Glomerular visceral epithelial cell (primary cell): ENCODE data around the gene EFR3B.
"Not testable (repeated sequence)": the region's sequence is repeated elsewhere in the genome, so short reads cannot be mapped to it uniquely, and the experiment has no call there.

ENCODE experiments used
- DNase-seq: peaks from one replicate; pipeline ENCODE4 v3.0.0-alpha.2; 2016; ENCODE audit errors: extremely low spot score

EFR3B gene

DNA sequence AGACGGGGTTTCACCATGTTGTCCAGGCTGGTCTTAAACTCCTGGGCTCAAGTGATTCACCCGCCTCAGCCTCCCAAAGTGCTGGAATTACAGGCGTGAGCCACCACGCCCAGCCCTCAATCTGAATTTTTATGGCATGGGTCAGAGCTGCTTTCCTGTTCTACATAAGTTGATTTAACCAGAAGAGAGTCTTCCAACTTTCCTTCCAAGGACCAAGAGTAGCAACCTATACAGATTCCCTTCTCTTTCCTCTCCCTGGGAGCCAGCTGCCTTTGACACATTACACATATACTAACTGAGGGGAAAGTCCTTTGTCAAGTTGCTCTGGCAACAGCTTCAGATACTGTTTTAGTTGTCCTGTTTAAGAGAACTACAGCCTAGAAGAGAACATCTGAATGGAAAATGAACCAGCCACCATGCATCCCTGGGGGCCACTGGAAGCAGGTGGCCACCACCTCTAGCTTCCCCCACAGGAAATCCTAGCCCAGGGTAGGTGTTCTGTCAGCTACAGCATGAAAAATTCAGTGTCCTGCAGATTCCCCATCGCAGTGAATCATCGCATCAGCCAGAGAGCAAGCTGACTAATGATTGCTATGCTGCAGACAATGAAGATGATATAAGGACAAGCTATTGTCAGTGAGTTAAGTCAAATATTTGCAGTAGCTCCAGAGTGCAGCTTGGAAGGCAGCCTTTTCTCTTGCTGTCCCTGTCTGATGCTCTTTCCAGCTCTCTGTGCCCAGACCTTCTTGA is 63.6 kb downstream of the EFR3B start:
- peak; percentile 28 for DNase-seq

DNA sequence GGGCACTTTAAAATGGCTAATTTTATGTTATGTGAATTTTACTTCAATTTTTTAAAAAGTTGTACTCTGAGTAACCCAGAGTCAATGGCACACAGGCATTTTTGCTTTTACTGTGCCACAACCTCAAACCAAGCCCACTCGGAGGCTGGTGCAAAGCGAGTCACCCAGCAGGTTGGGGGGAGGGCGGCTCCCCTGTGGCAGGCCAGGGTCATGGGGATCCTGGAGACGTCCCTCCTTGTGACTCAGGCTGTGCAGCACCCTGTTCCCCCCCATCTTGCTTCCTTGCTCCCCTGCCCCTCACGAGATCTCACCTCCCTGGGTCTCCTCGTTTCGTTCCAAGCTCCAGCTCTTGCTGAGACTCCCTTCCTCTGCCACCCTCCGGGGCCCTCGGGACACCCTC is 67.9 kb downstream of the EFR3B start:
- DNase-seq = no peak

DNA sequence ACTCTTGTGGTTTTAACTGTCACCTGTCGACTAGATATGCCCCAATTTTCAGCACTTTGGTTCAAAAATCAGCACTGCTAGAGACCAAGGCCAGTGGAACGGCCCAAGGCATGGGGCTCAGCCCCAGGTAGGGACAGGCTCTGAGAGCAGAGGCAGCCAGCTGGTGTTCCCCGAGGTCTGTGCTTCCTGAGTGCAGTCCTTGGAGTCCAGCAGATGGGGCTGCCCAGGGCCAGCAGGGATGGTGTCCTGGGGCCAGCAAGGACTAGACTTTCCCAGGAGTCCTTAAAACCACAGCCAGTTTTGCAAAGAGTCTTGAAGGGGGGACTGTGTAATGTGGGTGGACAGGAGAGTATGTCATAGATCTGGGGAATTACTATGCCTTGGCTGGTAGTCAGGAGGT is 70.2 kb downstream of the EFR3B start:
- DNase-seq = no peak

DNA sequence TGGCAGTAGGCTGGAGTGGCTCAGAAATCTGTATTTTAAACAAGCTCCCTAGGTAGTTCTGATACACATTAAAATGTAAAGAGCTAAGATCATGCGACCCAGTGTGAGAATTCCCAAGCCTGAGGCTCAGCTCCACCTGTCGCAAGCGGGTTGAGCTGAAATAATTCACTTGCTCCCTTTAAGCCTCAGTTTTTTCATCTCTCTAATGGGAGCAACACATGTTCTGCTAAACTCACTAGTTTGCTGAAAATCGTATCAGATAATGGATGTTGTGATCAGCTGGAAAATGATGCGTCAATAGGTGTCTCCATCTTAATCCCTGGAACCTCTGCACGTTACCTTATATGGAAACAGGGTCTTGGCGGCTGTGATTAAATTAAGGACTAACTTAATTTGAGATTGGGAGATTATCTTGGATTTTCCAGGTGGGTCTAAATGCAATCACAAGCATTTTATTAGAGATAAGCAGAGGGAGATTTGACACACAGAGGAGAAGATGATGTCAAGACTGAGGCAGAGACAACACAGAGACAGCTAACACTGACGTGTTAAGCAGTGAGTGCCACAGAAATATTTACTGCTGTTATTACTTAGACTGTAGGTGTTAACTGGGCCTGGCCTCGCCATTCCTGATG is 73.5 kb downstream of the EFR3B start:
- DNase-seq = no peak

DNA sequence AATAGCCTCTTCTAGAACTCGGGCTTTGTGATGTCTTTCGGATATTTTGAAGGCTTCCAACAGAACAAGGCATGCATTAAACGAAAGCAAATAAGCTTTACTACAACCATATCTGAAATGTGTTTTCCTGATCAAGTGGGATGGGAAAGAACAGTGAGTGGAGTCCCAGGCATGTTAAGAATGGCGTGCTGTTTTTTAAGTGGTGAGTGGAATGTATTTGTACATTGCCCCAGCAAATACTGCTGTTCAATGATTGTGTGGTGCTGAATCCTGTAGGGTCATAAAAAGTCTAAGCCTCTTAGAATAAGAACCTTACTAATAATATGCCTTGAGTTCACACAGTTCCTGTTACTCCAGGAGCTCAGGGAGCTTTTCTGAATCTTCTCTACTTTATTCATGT is 74.0 kb downstream of the EFR3B start:
- DNase-seq = no peak

DNA sequence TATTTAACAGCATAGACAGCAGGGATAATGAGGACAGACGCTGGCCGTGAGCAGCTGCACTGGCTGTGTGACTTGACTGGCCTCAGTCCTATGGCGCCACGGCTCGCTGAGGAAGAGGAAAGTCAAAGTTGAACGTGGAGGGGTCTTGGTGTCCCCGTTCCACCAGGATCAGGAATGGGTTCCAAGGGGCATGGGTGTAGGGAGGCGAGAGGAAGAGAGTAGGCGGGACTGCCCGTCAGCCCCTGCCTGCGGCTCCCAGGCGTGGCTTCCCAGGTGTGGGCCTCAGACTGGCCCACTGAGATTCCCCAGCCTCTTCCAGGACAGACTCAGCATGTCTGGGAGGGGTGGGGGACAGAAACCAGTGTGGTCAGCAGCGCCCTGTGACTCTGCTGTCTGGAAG is 75.1 kb downstream of the EFR3B start:
- DNase-seq = no peak

DNA sequence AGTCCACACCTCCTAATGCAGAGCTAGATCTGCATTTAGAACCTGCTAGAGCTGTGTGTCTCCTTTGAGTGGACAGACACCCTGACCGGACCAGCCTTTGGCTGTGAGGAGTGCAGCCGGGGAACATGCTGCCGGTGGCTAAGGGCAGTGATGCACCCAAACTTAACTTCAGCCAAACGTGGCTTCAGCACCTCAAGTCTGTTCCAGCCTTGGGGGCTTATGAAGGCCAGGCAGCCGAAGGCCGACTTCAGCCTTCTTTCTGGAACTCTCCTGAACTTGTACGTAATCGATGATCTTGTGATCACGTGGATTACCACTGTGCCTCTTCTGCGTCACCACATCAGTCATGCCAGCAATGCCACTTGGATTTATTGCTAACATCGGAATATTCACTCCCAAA is 77.4 kb downstream of the EFR3B start:
- DNase-seq = no peak

DNA sequence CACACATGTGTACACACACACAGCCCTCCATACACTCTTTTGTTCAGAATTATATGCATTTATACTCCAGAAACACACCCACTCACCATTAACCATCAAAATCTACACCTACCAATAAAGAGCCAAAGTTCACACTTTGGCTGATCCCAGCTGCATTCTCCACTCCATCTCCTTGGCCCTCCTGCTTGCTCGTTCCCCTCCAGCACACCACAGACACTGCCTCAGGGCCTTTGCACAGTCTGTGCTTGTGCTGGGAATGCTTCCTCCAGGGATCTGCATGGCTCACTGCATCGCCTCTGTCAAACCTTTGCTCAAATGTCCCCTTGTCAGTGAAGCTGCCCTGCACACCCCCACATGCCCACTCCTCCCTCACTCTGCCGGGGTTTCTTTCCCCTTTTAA is 80.5 kb downstream of the EFR3B start:
- no peak for DNase-seq

DNA sequence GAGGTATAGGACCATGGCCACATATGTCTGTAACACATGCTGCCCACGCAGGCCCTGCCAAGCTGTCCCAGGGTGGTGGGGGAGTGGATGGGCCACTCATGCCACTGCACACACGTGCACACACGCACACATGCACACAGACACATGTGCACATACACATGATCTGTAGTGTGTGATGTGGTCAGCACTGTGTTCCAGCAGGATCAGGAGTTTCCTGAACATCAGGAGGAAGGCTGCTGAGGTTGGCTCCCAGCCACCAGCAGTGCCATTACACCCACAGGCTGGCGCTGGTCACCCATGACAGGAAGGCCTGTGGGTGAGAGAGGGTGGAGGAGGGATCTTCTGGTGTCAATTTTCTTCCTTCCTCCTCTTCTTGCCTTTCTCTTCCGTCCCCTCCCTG is 81.8 kb downstream of the EFR3B start:
- no peak for DNase-seq

DNA sequence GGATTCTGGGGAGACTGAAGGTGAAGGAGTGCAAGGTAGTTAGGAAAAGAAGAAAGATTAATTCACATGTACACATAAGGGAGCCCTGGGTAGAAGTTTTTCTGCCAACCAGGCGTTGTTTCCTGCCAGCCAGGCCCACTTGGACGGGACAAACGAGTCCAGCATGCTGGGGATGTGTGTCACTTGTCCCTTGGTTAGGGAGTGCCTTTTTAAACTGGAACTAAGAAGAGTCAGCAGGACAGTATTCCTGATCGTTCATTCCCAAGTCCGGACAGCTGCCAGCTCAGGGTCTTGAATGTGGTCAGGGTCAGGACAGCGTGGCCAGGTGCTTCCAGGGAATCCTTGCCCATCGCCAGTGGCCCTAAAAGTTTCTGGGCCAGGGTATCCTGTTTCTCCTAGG is 83.3 kb downstream of the EFR3B start:
- DNase-seq = no peak

DNA sequence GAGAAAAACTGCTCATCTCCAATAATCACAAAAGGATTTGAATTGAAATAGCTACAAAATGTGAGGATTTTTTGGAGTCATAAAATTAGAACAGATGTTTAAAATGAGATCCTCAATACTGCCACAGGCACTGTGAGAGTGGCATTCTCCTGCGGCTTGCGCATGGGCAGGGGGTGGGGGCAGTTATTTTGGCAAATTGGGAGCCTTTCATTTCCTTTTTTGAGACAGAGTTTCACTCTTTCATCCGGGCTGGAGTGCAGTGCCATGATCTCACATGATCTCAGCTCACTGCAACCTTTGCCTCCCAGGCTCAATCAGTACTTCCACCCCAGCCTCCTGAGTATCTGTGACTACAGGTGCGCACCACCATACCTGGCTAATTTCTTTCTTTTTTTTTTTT is 84.1 kb downstream of the EFR3B start:
- no peak for DNase-seq

DNA sequence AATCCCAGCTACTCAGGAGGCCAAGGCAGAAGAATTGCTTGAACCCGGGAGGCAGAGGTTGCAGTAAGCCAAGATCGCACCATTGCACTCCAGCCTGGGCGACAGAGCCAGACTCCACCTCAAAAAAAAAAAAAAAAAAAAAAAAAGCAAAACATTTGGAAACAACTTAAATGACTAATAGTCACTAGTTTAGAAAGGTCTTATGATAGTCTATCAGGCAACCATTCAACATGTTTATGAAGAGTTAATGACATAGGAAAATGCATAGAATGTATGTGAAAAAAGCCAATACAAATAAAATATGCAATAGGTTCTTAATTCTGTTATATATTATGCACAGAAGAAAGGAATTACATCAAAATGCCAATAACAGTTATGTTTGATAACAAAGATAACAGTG is 85.2 kb downstream of the EFR3B start:
- not testable (repeated sequence) for DNase-seq

DNA sequence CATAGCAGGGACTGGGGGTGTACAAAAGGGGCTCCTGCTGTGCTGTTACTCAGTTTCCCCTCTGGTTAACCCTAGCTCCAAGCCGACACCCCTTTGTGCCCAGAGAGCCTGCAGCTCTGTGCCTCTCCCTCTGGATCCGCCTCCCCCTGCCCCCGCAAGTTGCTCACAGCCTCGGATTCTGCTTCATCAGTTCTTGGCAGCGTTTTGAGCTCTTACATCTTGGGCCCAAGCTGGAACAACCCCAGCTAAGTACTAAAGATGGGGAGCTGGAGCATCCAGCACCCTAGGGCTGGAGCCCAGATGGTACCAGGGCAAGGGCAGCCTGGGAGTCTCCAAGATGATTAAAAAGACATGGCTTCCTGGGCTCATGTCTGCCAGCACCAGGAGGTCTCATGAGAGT is 85.8 kb downstream of the EFR3B start:
- DNase-seq = no peak

DNA sequence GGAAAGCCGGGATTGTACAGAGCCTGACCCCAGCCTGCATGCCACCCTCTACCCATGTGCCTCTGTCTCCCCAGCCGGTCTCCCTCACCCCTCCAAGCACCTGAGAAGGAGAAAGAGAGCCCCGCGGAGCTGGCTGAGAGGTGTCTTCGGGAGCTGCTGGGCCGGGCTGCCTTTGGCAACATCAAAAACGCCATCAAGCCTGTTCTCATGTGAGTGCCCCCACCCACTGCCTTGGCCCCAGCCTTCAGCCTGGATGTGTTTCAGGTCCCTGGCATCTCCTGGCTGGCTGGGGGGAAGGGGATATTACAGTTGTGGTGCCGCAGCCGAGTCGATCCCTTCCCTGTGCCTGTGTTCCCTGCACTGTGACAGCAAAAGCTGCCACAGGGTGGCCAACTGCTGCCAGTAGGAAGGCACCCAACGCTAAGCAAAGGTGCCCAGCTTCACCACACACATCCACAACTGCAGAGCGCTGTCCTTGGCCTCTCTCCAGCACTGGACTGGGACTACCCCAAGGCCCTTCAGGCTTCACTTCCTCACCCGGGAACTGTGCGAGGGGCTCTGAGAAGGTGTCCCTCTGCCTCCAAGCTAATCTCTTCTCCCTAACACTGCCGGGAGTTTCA is 88.1 kb downstream of the EFR3B start:
- no peak for DNase-seq

DNA sequence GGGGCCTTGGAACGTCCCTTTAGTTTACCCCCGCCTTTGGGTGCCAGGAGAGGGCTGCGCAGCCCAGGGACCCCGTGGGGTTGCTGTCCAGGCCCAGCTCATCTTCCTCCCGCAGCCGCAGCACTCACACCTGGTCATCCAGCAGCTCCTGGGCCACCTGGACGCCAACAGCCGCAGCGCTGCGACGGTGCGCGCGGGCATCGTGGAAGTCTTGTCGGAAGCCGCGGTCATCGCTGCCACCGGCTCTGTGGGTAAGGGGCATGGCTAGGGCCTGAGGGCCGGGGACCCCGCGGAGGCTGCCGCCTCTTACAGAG is 89.3 kb downstream of the EFR3B start:
- no peak for DNase-seq

DNA sequence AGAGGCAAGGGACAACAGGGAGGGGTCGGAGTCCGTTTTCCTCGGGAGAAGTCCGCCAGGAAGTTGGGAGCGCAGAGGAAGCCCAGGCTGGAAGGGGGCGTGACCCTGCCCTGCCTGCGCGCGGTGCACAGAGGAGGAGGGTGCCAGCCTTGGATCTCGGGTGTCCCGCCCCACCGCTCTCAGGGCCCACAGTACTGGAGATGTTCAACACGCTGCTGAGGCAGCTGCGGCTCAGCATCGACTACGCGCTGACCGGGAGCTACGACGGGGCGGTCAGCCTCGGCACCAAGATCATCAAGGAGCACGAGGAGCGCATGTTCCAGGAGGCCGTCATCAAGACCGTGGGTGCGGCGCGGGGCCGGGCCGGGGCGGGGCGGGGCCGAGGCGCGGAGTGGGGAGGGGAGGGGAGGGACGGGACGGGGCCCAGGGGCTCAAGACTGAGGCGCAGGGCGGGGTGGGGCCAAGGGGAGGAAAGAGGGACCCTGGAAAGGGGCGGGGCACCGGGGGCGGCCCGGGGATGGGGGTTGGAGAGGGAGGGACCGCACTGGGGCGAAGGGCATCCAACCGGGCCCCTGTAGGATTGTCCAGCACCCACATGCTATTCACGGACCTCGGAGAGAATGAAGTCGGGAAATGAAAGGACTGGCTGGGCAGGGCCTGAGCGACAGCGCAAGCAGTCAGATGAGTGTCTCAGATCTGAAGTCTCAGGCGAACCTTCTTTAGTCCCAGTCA is 89.9 kb downstream of the EFR3B start:
- DNase-seq = no peak

DNA sequence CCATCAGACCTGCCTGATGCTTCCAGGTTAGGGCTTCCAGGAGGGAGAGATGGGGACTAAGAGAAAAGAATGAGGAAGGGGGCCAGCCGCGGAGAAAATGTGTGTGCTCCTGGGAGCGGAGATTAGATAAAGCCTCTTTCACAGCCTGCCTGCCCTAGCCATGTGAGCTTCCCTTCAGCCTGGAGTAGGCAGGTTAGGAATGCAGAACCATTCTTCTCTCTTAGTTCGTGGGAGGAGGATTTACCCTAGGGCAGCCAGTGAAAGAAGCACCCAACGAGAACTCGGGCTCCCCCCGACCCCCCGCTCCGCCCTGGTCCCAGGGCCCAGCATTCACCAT is 90.4 kb downstream of the EFR3B start:
- DNase-seq = no peak

DNA sequence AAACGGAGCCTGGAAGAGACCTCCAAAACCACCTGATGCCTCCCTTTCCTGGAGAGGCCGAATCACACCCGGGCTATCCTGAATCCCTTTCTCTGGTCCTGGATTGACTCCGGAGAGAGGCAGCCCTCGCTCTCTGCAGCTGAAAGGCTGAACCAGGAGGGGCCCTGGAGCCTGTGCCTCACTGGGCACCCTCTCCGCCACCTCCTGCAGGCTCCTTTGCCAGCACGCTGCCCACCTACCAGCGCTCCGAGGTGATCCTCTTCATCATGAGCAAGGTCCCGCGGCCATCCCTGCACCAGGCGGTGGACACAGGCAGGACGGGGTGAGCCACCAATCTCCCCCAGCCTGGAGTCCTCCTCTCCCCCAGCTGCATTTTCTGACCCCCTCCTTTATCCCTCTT is 90.8 kb downstream of the EFR3B start:
- DNase-seq = no peak

DNA sequence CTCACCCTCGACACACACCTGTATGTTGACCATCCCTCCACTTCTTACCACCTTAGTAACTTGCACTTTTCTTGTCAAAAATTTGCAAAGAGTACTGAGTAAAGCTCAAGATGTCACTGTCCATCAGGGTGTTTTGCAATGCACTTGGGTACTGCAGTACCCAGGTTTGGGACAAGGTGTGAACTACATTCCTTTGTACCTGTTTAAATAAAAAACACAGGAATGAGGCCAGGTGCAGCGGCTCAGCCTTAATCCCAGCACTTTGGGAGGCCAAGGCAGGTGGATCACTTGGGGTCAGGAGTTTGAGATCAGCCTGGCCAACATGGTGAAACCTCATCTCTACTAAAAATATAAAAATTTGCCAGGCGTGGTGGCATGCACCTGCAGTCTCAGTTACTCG is 98.7 kb downstream of the EFR3B start:
- DNase-seq = not testable (repeated sequence)

DNA sequence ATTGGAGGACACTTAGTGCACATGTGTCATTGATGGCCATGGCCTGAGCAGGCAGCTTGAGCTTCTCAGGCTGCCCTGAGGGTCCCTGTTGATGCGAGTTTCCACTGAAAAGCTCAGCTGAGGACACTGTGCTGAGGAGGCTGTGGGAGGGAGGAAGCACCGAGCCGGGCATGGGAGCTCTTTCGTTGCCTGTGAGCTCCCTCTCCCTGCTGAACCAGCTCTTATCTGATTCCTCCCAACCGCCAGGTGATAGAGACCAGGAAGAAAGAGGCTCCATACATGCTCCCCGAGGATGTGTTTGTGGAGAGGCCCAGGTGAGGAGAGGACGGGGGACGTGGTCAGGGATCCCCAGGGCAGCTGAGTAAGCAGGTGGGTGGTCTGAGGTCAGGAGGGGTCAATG is 99.2 kb downstream of the EFR3B start:
- DNase-seq = no peak

DNA sequence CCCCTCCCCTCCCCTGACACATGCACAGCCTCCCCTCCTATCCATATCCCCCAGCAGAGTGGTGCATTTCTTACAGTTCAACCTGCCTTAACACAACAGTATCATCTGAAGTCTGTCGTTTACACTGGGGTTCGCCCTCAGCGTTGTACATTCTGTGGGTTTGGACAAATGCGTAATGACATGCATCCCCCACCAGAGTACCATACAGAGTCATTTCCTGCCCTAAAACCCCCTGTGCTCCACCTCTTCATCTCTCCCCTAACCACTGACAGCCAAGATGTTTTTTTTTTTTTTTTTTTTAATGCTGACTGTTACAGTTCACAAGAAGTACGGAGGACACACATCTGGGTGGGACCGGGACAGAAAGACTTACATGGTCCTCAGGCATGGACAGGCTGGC is 103.9 kb downstream of the EFR3B start:
- no peak for DNase-seq

DNA sequence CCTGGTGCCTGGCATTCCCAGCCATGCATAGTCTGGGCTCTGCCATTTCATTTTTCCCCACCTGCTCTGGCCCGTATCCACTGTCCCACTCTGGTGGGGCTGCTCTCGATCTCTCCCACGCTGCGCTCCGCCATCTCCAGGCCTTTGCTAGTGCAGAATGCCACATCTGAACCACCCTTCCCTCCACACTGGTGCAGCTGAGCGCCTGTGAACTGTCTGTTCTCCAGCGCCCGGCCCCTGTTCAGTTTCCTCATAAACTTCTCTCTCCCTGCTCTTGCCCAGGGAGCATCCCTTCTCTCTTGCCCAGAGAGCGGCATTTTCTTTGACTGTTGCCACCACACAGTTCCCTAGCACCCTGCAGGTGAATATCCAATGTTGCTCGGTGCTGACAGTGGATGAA is 105.0 kb downstream of the EFR3B start:
- DNase-seq = no peak

DNA sequence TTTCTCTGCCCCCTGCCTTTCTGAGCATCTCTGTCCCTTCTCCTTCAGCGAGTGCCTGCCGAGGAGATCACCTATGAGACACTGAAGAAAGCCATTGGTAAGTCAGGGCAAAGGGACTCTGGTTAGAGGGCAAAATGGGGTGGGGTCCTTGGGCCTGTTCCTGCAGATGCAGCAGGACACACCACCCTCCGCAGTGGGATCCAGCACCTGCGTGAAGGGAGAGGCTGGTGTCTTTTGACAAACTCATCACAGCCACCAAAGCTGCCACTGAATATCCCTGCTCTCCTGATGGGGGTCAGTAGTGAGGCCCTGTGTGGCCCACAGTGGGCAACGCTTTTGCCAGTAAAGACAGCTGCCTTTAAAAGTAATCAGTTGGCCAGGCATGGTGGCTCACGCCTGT is 107.8 kb downstream of the EFR3B start:
- no peak for DNase-seq
